Activated CD8-positive, alpha-beta memory T cell treated with anti-CD3 and anti-CD28 coated beads, Interleukin-2, amount 50 U/mL, for 1 hour (primary cell): ENCODE results near the gene DIS3L2.

Source experiments
- DNase-seq: peaks from one replicate; pipeline ENCODE4 v3.0.0-alpha.2; 2020; ENCODE audit errors: extremely low read depth

DIS3L2 gene

DNA sequence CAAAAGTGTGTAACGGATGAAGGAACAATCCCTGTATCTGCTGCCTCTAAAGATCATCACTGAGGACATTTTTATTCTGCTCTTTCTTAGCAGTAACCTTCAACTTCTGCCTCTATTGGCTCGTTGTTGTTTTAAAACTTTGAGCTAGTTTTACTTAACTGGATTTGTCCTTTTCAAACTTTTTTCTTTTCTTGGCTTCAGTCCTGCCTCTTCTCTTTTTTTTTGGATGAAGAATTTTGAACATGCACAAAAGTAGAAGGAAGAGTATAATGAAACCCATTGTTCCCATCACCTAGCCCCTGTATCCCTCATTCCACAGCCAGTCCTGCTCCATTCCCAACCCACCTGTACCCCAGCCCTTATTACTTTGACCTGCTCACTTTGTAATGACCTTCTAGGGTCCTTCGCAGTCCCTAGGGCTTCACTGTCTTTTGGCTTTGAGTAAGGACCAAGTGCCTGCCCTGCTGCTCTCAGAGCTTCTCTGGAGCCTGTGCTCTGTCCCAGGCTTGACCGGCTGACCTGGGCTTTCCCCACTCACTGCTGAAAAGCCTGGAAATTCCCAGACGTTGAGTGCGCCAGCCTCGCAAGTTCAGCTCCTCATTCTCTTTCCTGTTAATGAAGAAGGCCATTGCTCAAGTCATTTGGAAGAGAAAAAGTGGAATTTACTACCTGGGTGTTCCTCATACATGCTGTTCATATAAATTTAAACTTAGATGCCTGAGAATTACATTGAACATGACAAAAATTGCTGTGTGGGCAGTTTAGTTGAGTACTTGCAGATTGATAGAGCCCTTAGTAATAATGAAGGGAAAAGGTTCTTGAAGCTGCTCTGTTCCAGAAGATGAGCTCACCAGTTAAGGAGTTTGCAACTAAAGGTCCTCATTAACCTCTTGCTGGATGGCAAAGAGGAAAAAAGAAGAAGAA is 267.7 kb downstream of the DIS3L2 start:
- DNase-seq, result no peak

DNA sequence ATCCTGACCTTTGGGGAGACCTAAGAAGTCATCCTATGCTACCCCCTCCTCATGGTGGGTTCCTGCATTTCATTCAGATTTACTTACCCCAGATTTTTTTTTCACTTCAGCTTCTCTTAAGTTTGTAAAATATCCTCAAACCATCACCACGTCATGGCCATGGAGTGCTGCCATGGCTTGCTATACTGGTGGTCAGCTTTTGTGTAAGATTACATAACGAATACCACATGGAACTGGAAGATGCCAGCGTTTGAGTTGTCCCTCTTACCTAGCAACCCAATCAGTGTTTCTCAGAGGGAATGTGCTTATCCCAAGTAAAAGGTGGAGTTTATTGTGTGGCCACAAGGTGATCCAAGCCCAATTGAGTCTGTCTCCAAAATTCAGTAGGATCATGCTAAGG is 268.4 kb downstream of the DIS3L2 start:
- DNase-seq, result no peak

DNA sequence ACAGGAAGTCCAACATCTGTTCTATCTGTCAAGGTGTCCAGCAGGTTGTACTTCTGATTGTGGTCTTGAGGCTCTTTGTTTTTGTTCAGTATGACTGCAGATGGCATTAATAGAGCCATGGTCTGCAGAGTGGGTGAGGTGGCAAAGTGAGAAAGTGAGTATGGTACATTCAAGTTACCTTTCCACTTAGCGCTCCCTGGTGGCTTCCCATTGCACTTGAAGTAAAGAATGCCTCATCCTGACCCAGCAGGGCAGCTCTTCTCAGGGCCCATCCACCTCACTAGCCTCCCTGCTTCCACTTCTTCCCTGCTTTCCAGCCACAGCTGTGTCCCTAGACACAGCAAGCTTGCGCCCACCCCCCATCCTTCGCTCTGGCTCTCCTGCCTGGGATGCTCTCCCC is 269.0 kb downstream of the DIS3L2 start:
- no peak for DNase-seq

DNA sequence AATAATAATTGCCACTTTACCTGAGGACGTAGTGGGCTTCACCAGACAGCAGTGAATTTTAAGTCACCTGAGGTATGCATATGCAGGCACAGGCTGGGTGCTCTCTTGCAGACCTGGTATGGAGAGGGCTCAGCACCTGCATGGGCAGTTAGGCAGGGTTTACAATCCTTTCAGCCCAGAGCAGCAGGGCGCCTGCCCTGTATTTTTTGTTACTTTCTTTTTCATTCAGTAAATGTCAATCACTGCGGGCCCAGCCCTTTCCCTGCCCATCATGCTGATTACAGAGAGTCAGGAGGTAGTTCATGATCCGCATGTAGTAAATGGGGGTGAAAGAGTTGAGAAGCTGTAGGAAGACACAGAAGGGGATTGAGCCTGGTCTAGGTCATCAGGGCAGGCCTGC is 270.0 kb downstream of the DIS3L2 start:
- no peak for DNase-seq

DNA sequence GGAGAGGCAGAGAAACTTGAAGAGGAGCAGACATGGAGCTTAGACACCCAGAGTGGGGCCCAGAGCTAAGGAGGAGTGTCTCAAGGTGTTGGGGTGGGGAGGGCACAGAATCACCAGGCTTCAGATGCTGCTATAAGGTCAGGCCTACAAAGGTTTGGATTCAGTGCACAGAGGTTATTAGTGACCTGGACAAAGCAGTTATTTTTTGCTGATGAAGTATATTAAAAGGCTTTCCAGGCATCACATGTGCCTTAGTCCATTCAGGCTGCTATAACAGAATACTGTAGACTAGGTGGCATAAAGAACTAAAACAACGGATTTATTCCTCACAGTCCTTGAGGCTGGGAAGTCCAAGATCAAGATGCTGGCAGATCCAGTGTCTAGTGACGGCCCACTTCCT is 271.4 kb downstream of the DIS3L2 start:
- no peak for DNase-seq

DNA sequence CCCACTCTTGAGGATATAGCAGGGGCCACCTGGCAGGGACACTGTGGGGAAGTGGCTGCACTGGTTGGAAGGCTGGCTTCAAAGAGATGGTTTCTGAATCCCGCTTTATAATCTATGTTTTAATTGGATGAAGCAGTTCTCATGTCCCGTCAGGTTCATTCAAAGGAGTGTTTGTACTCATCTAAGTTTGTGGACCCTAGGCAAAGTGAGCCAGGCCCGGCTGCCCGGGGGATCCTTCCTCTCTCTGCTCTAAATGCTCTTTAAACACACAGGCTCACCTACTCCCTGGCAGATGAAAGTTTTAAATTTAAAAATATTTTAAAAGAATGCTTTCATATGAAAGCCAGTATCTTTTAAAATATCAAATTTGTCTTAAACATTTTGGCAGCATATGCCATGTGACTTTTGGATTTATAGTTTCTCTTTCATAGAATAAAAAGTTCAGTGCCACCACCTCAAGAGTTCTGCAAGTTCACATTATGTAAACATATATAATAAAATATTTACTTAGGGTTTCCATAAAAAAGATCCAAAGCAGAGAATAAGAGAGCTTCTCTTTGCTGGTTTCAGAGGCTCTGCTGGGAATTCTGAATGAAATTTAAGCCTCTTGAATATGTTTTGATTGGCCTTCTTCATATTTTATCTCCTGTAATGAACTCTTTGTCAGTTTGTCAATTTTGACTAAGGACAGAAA is 273.6 kb downstream of the DIS3L2 start:
- no peak for DNase-seq

DNA sequence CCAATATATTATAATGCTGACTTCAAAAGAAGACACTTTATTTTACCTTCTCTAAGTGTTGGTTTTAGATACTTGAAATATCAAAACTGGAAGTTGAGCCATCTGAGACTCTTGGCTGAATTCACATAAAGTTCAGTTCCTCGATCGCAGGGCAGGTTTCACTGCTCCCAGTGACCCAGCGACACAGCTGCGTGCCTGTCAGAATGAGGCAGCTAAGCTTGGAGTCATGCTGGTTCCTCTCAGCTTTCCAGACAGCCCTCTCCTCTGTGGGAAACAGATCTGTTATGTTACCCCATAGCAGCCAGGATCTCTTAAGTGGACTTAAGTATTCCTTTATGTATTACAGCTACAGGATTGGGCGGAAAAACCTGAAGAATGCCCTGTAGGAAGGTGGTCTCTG is 274.2 kb downstream of the DIS3L2 start:
- no peak for DNase-seq

DNA sequence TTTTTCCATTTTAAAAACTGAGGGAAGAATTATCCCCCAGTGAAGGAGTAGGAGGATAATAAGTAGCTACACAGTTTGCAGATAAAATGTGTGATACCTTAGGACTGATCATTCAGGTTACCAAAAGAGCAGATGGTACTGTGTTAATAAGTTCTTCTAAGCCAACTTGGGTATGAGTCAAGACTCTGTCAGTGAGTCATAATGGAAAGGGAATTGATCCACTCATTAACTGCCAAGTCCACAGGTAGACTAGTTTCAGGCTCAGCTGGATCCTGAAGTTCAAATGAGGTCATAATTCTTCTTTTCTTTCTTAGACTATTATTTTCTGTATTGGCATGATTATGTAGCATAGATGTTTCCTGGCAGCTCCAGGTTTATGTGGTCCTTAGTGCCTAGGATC is 274.7 kb downstream of the DIS3L2 start:
- no peak for DNase-seq

DNA sequence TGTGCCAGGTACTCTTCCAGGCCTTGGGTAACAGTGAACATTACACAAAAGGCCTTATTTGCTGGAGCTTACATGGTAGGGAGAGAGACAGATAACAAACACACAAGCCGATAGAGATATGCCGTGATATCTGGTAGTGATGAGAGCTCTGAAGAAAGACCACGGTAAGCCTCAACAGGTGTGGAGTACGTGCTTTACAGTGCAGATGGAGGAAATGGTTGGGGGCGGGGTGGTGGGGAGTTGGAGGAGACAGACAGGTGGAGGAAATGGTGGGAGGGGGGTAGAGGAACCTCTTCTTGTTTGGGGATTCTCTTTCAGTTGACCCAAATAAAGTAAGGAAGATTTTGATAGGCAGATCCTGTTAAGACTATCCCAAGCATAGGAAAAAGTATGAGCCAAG is 276.0 kb downstream of the DIS3L2 start:
- no peak for DNase-seq

DNA sequence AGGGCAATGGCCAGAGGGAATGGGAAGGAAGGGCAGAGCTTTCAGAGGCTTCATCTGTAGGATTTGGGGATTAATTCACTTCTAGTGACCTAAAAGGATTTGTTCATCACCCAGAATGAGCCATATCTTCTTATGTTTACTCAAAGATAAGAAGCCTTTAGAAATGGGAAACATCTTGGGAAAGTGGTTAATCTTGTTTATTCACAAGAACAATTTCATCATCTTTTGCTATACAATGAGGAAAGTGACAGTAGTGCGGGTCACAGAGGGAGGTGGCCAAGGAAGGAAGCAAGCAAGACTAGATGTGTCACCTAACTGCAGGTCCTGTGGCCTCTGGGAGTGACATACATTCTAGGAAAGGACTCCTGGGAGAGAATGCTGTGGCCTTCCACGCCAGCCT is 276.6 kb downstream of the DIS3L2 start:
- DNase-seq, result no peak

DNA sequence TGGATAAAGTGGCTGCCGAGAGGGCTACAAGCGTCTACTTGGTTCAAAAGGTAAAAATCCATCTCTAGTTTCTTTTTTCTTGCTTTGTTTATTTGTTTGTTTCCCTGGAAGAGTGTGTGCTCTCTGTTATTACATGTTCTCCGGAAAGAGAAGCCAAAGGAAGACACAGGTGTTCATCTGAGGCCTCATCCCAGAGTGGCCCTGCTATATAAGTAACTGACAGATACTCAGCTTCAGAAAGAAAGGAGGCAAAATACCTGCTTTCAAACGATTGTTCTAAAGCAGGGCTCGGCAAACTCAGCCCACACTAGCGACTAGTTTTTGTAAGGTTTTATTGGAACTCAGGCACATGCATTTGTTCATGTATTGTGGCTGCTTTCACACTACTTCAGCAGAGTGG is 277.1 kb downstream of the DIS3L2 start:
- no peak for DNase-seq

DNA sequence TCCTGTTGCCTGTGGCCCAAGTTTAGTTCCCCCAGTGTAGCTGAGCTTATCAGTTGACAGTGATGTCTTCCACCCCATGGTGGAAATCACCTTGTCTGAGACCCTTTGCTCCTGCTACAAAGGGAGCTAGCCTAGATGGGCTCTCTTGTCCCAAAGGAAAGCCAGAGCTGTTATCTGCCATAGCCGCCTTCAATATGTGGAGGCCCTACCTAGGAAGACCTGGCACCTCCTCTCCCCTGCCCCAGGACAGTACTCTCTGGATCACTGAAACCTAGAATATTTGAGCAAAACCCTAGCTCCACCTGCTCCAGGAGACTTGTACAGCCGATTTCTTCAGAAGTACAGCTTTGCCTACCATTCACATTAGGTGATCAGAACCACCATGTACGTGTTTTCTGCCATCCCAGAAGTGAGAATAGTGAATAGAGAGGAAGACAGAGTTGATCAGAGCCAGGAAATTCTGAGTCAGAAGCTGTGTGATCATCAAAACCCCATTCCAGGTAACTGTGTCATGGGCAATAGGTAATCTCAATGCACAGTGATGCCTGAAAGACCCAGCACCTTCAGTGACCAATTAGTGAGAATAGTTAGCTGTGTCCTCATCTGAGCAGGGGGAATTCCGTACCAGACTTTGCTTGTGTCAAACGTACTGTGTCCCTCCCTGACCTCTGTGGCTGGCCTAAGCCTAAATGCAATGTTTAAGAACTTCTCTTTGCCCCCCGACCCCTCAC is 278.6 kb downstream of the DIS3L2 start:
- no peak for DNase-seq

DNA sequence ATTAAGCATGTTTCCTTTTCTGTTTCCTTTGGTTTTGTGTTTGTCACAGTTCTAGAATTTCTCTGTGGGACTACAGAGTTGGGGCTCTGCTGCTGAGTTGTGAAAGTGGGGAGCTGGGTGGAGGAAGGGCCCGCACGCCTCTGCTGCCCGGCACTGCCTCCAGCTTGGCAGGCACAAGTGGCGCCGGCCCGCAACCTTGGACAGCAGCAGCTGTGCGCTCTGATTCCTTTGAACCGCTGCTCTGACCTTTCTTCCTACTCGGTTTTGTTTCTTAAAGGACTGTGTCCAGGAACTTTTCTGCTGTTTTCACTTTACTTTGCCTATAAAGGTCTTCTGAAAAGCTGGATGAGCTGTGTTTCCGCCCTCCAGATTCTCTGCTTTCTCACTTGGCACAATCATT is 279.4 kb downstream of the DIS3L2 start:
- no peak for DNase-seq

DNA sequence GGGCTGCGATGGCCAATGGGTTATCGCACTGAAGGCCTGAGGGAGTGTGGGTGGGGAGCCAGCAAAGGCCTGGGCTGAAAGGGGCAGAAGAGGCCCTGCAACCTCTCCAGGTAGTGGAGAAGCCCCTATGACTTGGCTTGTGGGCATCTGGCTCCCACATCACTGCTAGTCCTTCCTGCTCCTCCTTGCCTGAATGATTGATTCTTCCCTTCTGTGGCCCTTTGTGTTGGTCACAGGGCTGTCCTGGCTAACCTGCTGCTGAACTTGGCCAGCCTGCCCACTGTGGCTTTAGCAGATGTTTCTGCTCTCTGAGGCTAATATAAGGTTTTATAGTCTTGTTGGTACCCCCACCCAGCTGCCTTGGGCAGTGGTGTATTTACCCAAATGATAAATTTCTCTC is 280.8 kb downstream of the DIS3L2 start:
- DNase-seq, result no peak

DNA sequence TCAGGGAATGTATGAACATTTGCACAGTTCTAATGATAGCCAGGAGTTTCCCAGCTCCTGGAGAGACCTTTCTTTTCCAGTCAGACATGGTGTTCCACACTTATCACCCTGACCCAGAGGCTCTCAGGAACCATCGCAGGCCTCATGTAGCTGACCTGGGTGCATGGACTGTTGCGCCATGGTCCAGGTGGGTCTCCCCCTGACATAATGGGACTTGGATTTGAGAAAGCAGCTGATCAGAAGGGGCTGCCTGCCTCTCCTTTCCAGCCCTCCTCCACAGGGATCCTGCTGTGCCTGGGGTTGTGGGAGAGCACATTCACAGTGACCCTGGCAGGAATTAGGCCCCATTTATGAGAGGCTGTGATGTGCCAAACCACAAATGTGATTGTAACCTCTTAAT is 283.6 kb downstream of the DIS3L2 start:
- DNase-seq, result no peak

DNA sequence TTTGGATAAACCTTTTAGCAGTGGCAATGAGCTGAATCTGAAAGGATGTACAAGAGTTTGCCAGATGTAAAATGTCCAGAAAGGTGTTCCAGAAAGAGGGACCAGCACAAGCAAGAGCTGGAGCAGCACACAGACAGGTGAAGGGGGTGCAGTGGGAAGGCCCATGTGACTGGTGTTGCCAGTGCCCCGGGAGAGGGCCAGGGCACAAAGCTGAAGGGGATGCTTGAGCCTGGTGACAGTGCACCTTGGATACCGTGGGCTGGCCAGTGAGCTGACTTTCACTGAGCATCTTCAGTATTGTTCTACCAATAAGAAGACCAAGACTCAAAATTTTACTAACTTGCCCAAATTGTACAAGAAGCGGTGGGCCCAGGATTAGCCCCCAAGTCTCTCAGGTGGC is 284.7 kb downstream of the DIS3L2 start:
- no peak for DNase-seq

DNA sequence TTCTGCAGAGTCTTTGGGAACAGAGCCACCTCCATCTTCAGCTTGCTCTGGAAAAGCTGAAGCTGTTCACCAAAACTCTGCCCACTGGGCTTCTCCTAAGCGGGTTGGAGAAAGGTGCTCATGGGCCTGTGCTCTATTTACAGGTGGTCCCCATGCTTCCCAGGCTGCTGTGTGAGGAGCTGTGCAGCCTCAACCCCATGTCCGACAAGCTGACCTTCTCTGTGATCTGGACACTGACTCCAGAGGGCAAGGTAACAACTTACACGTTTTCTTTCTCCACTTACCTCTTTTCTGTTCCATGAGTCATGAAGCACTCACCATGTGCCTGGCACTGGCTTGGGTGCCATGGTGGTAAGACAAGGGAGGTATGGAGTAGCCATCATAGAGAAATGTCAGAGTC is 287.6 kb downstream of the DIS3L2 start:
- DNase-seq, result no peak

DNA sequence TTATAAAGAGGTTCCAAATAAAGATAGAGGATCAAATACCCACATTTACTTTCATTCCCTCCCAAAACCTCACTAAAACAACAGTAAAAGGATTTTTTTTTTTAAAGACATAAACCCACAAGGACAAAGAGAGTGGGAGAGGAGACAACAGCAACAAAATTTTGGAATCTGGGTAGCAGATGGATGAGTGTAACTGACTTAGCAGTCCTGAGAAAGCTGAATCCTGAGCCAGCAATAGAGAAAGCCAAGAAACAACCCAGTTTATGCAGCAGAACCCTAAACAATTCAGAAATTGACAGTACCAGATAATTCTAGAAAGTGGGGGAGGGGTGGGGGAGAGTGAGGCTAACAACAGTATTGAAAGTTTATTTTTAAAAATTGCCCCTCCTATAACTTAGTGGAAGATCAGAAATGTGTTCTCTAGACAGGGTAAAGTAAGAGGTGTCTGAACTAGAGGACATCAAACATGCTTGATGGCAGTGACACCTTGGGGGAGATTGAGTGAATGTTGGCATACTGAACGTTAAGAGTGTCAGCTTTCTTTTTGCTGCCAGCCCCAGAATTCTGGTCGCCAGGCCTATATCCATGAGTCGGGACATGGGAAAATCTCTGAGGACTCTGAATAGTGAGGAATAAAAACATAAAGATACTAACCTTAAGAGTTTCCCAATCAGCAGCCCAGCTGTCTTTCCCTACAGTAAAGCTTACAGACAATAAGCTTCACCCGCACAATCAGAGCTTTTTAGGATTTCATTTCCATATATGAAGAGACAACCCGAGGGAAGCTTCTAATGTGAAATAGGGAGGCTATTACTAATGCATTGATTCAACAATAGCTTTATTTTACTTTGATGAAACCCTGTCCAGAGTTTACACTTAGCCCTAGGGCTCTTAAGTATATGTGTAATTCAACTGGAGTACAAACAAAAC is 289.0 kb downstream of the DIS3L2 start:
- DNase-seq, result no peak

DNA sequence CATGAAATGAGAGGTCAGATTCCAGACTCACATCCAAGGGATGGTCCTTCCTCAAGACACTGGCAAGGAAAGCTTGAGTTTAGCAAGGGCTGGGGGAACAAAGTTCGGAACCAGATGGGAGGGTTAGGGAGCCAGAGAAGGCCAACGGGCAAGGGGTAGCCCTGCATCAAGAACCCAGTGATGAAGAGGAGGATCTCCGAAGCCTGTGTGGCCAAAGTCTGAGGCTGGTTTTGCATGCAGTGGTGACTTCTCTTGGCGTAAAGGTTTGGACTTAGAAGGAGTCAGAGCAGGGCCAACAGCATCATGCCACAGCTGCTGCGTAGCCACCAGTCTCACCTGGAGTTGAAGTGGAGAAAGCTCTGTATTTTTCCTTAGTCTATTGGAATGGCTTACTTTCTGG is 293.5 kb downstream of the DIS3L2 start:
- no peak for DNase-seq

DNA sequence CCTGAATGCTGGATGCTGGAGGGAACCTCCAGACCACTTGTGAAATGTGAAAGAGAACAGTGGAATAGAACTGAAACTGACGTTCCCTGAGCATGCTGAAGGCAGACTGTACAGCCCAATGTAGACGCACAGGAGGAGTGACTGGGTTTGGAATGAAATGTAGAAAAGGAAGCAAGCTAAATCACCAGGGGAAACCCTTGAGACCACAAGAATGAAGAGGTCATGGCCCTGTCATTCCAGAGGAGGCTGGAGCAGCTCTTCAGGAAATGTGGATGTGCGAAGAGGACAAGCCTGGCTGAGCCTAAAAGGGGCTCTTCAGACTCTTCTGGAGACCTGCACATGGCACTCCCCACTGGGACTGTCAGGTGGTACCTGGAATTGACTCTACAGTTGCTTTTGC is 298.6 kb downstream of the DIS3L2 start:
- no peak for DNase-seq

DNA sequence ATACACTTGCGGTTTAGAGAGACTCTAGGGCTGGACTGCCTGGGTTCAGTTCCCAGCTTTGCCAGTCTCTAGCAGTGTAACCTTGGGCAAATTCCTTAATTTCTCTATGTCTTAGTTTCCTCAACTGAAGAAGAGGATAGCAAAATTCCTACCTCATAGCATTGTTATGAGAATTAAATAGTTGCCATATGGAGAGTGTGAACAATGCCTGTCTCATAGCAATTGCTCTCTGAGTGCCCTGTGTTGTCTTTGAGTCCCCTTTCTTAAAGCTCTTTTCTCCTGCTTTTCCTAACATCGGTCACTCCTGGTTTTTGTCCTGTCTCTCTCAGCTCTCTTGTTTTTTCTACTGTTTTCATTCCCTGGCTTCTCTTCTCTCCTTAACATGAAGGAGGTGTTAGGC is 300.3 kb downstream of the DIS3L2 start:
- DNase-seq, result no peak

DNA sequence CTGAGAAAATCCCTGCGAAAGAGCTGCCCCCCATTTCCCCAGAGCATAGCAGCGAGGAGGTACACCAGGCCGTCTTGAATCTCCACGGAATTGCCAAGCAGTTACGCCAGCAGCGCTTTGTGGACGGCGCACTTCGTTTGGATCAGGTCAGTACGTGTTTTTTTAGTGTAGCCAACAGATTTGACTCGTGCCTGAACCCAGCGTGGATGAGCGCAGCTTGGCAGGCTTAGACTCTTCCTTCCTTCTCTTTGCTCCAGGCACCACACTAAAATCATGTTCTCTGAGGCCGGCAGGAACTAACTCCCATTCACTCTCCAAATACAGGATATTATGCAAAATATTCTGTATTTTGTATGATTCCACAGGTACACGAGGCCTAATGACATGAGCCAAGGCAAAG is 301.8 kb downstream of the DIS3L2 start:
- DNase-seq, result no peak
